Activated naive CD8-positive, alpha-beta T cell treated with anti-CD3 and anti-CD28 coated beads, Interleukin-2, amount 50 U/mL, for 24 hours (primary cell): ENCODE results near the gene CHST6.
"Not testable (repeated sequence)": the region's sequence is repeated elsewhere in the genome, so short reads cannot be mapped to it uniquely, and the experiment has no call there.

ENCODE experiments used
- ATAC-seq: fragments of 150-1000 bp; cut with Tn5 transposase; one replicate; pipeline ENCODE4 v1.10.0; 2021
- DNase-seq: peaks from one replicate; pipeline ENCODE4 v3.0.0; 2021
- H3K27ac Mint-ChIP-seq: one replicate; pipeline ENCODE4 v1.8.0; 2021; ENCODE audit warnings: mild to moderate bottlenecking, mixed read lengths
- H3K27me3 Mint-ChIP-seq: one replicate; pipeline ENCODE4 v1.8.0; 2021; ENCODE audit warnings: mixed read lengths
- H3K36me3 Mint-ChIP-seq: one replicate; pipeline ENCODE4 v1.8.0; 2021; ENCODE audit warnings: low read depth, mixed read lengths
- H3K4me1 Mint-ChIP-seq: one replicate; pipeline ENCODE4 v1.8.0; 2021; ENCODE audit warnings: mixed read lengths
- H3K4me3 Mint-ChIP-seq: one replicate; pipeline ENCODE4 v1.8.0; 2021; ENCODE audit warnings: mild to moderate bottlenecking, moderate library complexity, mixed read lengths
- H3K9me3 Mint-ChIP-seq: one replicate; pipeline ENCODE4 v1.8.0; 2021; ENCODE audit warnings: mixed read lengths

Gene CHST6

DNA sequence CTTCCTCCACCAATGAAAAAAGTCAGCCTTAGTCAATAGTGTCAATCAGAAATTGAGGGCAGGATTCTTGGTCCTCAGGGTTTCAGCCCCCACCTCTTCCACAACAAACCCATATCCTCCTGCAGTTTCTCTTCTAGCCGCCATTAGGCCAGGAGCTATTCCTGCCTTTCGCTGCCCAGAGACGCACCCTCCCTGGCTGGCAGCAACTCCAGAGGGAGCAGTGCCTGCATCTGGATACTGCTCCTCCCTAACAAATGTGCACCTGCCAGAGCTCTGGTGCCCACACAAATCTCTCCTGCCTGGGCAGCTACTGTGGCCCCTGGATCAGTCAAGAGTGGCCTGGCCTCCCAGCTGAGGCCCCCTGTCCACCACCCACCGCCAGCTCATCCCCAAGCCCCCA lies 38.8 kb downstream of the CHST6 start:
- H3K27ac Mint-ChIP-seq: peak overlapping the region; percentile 56
- H3K36me3 Mint-ChIP-seq: peaks cover 14% of the 10 kb centered on the region
- ATAC-seq, DNase-seq, H3K27me3 Mint-ChIP-seq, H3K4me3 Mint-ChIP-seq, H3K9me3 Mint-ChIP-seq: not testable (repeated sequence)
- H3K4me1 Mint-ChIP-seq: peaks cover 47% of the 10 kb centered on the region

DNA sequence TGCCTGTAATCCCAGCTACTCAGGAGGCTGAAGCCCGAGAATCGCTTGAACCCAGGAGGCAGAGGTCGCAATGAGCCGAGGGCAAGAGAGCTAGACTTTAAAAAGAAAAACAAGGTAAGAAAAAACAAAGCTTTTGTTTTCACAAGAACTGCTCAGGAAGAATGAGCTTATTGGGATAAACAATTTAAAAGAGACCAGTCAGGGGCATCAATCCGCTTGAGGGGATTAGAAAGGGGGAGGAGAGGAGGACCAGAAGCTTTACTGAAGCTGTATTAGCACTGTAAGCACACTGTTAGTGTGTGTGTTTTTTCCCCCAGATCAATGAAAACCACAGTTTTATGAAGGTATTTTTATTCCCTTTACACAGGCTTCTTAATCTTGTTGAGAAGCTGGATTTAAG lies 39.6 kb downstream of the CHST6 start:
- H3K9me3 Mint-ChIP-seq: no peaks in the 10 kb centered on the region
- peaks cover 40% of the 10 kb centered on the region for H3K4me1 Mint-ChIP-seq
- no peaks in the 10 kb centered on the region for H3K27me3 Mint-ChIP-seq
- no peak overlapping the region for H3K27ac Mint-ChIP-seq
- peaks cover 18% of the 10 kb centered on the region for H3K36me3 Mint-ChIP-seq
- no peak for ATAC-seq
- no peak overlapping the region for H3K4me3 Mint-ChIP-seq
- no peak for DNase-seq

GRCh38 chr16:75452464-75453190 lies 42.6 kb downstream of the CHST6 start:
- H3K36me3 Mint-ChIP-seq: peaks cover 22% of the 10 kb centered on the region
- H3K9me3 Mint-ChIP-seq: no peaks in the 10 kb centered on the region
- no peaks in the 10 kb centered on the region for H3K27me3 Mint-ChIP-seq
- peaks cover 21% of the 10 kb centered on the region for H3K4me1 Mint-ChIP-seq
- no peak overlapping the region for H3K4me3 Mint-ChIP-seq
- ATAC-seq (no peak), DNase-seq (no peak)
- no peak overlapping the region for H3K27ac Mint-ChIP-seq

GRCh38 chr16:75446416-75446815 lies 48.8 kb downstream of the CHST6 start:
- Mint-ChIP-seq H3K4me1 (no peaks in the 10 kb centered on the region), H3K27ac (no peak overlapping the region), H3K4me3 (no peak overlapping the region), H3K27me3 (no peaks in the 10 kb centered on the region), H3K36me3 (peaks cover 24% of the 10 kb centered on the region), H3K9me3 (no peaks in the 10 kb centered on the region)
- no peak for DNase-seq
- ATAC-seq: no peak

GRCh38 chr16:75445298-75445697 lies 49.9 kb downstream of the CHST6 start:
- no peaks in the 10 kb centered on the region for H3K27me3 Mint-ChIP-seq
- H3K36me3 Mint-ChIP-seq: peaks cover 17% of the 10 kb centered on the region
- no peak for DNase-seq
- ATAC-seq: no peak
- H3K4me3 Mint-ChIP-seq: no peak overlapping the region
- H3K27ac Mint-ChIP-seq: no peak overlapping the region
- no peaks in the 10 kb centered on the region for H3K9me3 Mint-ChIP-seq
- H3K4me1 Mint-ChIP-seq: no peaks in the 10 kb centered on the region

- peaks cover 10% of the 10 kb centered on the region for H3K36me3 Mint-ChIP-seq
- H3K4me1 Mint-ChIP-seq: no peaks in the 10 kb centered on the region
- no peak overlapping the region for H3K4me3 Mint-ChIP-seq
- ATAC-seq: no peak
- no peaks in the 10 kb centered on the region for H3K9me3 Mint-ChIP-seq
- DNase-seq: no peak
- no peak overlapping the region for H3K27ac Mint-ChIP-seq
- H3K27me3 Mint-ChIP-seq: no peaks in the 10 kb centered on the region
These were observed 51.9 kb downstream of the CHST6 start for GRCh38 chr16:75443298-75443697.

GRCh38 chr16:75433732-75434413 lies 61.4 kb downstream of the CHST6 start:
- ATAC-seq (peak; percentile 64), DNase-seq (no peak)
- H3K27me3 Mint-ChIP-seq: peaks cover 1% of the 10 kb centered on the region
- peaks cover 41% of the 10 kb centered on the region for H3K4me1 Mint-ChIP-seq
- peaks cover 10% of the 10 kb centered on the region for H3K36me3 Mint-ChIP-seq
- H3K4me3 Mint-ChIP-seq: peak overlapping the region; percentile 97
- H3K27ac Mint-ChIP-seq: peak overlapping the region; percentile 95
- no peaks in the 10 kb centered on the region for H3K9me3 Mint-ChIP-seq

DNA sequence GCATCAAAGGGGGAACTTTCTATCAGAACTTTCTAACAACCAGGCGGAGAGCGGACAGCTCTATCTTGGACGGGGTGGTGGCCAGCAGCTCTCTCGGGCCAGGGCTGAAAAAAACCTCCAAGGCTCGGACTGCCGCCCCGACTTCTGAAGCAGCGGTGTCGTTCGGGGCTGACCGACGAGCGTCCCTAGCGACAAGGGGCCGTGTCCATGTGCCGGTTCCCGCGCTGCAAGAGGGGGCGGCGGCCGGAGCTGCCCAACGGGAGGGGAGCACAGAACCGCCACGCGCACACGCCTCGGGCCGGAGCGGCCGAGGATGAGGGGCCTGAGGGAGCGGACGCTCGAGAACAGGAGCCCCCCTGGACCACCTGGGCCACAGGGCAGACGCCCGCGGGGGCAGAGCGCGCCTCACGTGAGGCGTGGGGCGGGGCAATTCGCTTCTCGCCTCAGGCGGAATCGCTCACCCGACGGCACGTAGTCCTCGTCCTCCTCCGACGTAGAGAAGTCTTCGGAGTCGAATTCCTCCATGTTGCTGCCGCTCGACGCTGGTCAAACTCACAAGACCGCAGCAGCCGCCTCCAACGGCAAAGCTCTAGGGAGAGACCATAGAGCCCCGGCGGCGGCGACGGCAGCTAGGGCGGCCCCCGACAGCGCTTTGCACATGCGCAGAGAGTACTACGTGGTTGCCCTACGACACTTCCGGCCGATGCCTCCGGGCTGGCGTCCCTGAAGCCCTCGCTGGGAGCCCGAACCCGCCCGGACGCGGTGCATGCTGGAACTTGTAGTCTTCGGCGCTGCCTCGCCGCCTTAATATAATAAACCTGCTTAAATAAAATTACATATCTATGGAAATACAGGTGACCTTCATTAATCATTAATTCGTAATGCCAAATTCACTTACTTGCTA lies 62.2 kb downstream of the CHST6 start, which contains the start of gene CFDP1:
Gene CFDP1 (minus strand): TSS at position 676 of the 904 bp plus-strand sequence. CDS start 151 bp downstream, at position 525.
- H3K36me3 Mint-ChIP-seq: peaks cover 10% of the 10 kb centered on the region
- H3K9me3 Mint-ChIP-seq: no peaks in the 10 kb centered on the region
- peak; percentile 96 for ATAC-seq
- peaks cover 1% of the 10 kb centered on the region for H3K27me3 Mint-ChIP-seq
- peaks cover 41% of the 10 kb centered on the region for H3K4me1 Mint-ChIP-seq
- peak within 1 kb of the TSS; percentile 97 for H3K27ac Mint-ChIP-seq
- H3K4me3 Mint-ChIP-seq: peak within 1 kb of the TSS; percentile 97
- peak; percentile 96 for DNase-seq

DNA sequence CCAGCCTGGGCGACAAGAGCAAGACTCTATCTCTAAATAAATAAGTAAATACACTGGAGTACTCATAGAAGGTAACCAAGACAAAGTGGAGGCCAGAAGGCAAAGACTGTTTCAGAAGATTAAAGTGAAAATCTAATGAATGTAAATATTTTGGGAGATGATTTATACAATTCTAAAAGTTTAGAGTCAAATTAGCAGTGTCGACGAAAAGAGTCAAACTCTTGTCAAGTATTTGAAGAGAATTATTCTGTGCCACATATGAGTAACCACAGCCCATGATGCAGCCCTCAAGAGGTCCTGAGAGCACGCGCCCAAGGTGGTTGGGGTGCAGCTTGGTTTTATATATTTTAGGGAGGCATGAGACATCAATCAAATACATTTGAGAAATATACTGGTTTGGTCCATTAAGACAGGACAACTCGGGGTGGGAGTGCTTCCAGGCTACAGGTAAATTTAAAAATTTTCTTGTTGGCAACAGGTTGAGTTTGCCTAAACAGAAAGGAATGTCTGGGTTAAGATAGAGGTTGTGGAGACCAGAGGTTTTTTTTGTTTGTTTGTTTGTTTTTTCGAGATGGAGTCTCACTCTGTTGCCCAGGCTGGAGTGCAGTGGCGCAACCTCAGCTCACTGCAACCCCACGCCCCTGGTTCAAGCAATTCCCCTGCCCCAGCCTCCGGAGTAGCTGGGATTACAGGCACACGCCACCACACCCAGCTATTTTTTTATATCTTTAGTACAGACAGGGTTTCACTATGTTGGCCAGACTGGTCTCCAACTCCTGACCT lies 65.4 kb downstream of the CHST6 start:
- DNase-seq: no peak
- Mint-ChIP-seq H3K27ac (no peak overlapping the region), H3K4me1 (peaks cover 57% of the 10 kb centered on the region), H3K4me3 (no peak overlapping the region), H3K27me3 (no peaks in the 10 kb centered on the region), H3K9me3 (no peaks in the 10 kb centered on the region), H3K36me3 (peaks cover 10% of the 10 kb centered on the region)
- ATAC-seq: no peak

GRCh38 chr16:75426524-75426923 lies 68.7 kb downstream of the CHST6 start:
- H3K36me3 Mint-ChIP-seq, H3K4me3 Mint-ChIP-seq, H3K27me3 Mint-ChIP-seq, ATAC-seq, H3K27ac Mint-ChIP-seq, H3K9me3 Mint-ChIP-seq, DNase-seq: not testable (repeated sequence)
- H3K4me1 Mint-ChIP-seq: peaks cover 38% of the 10 kb centered on the region

- H3K9me3 Mint-ChIP-seq, DNase-seq, H3K36me3 Mint-ChIP-seq, H3K4me3 Mint-ChIP-seq, H3K27ac Mint-ChIP-seq, H3K27me3 Mint-ChIP-seq, ATAC-seq: not testable (repeated sequence)
- H3K4me1 Mint-ChIP-seq: peaks cover 39% of the 10 kb centered on the region
These were observed 71.0 kb downstream of the CHST6 start for GRCh38 chr16:75424105-75424762.

DNA sequence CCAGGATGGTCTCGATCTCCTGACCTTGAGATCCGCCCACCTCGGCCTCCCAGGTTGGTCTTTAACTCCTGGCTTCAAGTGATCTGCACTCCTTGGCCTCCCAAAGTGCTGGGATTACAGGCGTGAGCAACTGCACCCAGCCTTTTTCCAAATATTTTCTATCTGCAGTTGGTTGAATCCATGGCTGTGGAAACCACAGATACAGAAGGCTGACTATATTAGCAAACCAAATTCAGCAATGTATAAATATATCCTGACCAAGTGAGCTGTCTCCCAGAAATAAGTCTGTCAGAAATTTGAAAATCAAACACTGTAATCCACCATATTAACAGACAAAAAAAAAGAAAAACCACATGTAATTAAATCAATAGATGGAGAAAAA lies 71.5 kb downstream of the CHST6 start:
- ATAC-seq (no peak), DNase-seq (no peak)
- Mint-ChIP-seq H3K4me1 (peaks cover 37% of the 10 kb centered on the region), H3K36me3 (peaks cover 2% of the 10 kb centered on the region), H3K27ac (no peak overlapping the region), H3K27me3 (no peaks in the 10 kb centered on the region), H3K4me3 (no peak overlapping the region), H3K9me3 (no peaks in the 10 kb centered on the region)
